HG03108 (cell line): ENCODE data around the gene USP46.

ENCODE experiments used
- ATAC-seq: cut with Tn5 transposase; IDR thresholded peaks from one replicate; pipeline ENCODE4 v1.9.1; 2021; ENCODE audit warnings: moderate library complexity; ENCODE audit not compliant: unreplicated experiment

Gene USP46

DNA sequence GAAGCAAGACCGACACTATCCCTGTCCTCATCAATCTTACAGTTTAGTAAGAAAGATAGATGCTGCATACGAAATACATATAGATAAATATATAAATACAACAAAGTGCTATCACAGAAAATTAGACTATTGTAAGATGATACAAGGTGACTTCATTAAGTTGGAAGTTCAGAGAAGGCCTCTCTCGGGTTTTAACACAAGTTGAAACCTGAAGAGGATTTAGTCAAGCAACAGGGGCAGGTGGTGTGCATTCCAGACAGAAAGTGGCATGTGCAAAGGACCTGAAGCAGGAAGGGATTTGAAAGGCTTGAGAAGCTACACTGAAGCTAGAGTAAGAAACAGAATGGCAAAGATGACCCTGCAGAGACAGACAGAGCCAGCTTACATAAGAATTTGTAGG, 36.5 kb downstream of the USP46 start:
- no peak for ATAC-seq

GRCh38 chr4:52621567-52621966, 37.5 kb downstream of the USP46 start:
- ATAC-seq, result no peak

DNA sequence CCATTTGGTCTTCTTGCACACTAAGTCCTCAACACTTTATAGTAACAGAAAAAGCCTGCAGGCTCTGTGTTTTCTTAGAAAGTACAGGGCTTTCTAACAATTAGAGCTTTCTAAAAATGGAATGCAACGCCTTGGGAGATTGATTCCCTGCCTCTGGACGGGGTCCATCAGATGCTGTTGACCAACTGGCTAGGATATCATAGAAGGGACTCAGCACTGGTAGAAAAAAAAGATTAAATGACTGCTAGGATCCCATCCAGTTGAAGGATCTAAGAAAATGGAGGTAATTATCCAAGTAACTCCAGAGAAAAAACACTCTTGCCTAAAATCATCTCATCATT, 39.5 kb downstream of the USP46 start:
- no peak for ATAC-seq

DNA sequence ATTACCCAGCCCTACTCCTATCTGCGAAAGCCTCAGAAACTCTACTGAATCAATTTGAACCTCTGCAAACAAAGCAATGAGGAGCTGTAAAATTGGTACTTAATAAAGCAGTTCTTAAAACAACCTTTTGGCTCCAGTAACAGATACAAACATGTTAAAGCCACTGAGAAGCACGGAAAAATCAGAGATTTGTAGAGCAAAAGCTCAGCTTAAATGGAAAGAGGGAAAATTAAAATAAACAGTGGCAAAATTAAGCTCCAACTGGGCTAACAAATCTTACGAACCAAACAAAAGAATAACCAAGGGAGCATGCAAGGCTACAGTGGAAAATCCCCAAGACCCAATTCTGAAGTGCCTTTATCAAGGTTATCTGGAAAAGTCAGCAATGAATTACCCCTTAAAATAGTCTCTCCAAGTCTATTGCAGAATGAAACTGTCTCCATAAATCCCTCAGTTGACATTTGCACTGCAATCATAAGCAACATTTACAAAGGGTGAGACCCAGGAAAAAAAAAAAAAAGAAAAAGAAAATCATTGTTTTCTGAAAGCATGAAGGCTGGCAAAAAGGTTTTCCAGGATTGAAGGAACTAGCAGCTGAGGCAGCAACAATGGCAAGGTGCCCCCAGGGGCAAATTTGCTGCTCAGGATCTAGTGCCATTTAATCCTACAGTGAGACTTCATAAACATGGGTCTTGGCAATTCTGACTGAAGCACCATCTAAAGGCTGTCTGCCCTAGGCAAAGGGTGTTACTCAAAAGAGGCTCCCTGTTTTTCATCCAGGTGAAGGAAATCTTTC, 40.1 kb downstream of the USP46 start:
- no peak for ATAC-seq

GRCh38 chr4:52617336-52618020, 41.6 kb downstream of the USP46 start:
- ATAC-seq, result no peak

GRCh38 chr4:52614241-52614640, 44.9 kb downstream of the USP46 start:
- no peak for ATAC-seq

DNA sequence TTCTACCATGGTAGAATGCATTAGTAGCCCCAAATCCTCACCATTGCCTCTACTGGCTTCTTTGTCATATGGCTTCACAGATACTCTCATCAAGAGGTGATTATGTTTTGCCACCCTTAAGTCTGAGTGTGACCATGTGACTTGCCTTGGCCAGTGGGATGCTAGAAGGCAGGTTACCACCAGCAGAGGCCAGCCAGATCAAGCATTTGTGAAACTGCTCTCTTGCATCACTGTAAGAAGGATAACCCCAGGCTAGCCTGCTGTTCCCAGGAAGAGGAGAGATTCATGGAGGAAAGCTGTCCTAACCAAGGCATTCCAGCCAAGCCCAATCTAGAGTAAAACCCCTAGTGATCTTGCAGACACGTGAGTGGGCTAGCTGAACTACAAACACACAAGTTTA, 46.8 kb downstream of the USP46 start:
- no peak for ATAC-seq

DNA sequence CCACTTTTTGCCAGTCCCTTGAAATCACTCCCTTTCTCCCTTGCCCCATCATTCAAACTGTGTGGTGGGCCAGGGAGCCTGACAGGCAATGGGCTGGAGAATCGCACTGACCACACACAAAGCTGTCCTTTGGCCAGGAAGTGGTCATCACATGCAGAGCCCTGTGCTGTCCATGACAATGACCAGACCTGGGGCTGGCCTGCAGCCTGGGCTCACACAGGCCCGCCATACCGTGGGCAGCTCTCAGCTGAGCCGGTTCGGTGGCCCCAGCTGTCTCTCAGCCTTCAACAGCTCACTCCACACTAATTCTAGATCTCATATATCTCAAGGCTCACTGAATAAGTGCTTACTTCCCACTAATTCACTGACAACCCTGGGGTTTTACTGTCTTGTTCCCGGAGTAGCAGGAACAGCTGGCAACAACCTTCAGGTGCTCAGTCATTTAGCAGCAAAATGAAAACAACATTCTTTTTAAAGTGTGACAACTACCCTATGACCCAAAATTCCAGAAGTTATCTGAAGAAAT, 48.0 kb downstream of the USP46 start:
- no peak for ATAC-seq

GRCh38 chr4:52606726-52607125, 52.4 kb downstream of the USP46 start:
- ATAC-seq, result no peak

GRCh38 chr4:52606040-52606439, 53.1 kb downstream of the USP46 start:
- ATAC-seq, result no peak

- ATAC-seq, result no peak
Observed at GRCh38 chr4:52604215-52604614, 54.9 kb downstream of the USP46 start.

- no peak for ATAC-seq
Observed at GRCh38 chr4:52600275-52600674, 58.8 kb downstream of the USP46 start.

DNA sequence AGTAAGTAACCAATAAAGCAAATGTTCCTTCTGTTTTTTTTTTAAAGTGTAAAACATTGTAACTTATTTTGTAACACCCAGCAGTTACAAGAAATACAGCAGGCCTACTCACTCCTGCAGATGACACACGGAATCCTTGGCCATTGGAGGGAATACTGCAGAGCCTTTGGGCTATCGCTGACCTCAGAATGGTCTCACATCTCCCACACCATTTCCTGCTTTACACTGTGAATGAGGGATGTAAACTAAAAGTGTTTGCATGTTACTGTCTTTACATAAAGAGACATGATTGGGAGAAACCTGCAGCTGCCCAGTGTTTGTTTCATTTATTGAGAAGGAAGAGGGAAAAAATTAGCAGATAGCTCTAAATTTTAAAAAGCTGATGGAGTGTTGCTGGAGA, 64.1 kb downstream of the USP46 start:
- ATAC-seq, result no peak

GRCh38 chr4:52592287-52592686, 66.8 kb downstream of the USP46 start:
- no peak for ATAC-seq

DNA sequence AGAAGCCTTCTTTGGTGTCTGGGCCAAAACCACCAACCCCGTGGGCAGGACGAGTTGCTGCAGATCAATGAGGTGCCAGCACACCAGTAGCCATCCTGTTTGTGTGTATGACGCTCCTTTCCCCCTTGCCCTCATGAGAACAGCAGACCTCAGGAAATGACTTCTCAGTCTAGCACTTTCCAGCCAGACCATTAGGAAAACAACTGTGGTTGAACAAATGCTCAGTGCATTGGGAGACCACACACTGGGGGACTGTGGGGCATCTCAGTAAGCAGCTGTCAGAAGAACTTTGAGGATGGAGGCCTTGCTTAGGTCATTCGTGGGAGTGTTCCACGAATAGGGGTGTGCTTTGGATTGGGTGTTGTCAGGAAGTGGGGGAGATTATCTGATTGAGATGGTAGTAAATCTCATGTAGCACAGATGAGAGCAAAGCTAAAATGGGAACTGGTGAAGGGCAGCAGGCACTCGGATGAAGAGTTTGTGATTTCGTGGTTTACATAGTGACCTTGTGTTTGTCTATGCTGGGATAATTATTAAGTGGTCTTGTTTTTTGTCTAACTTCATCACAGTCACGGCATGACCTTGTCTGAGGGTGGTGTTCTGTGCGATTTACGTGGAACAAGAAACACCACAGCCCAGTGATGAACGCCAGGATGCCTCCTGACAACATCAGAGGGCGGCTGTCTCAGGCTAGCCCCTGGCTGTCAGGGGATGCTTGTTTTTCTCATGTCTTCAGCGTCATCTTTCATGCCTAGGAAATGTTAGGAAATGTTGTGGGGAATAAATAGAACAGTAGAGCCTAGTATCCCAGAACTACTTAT, 70.1 kb downstream of the USP46 start:
- ATAC-seq, result no peak

DNA sequence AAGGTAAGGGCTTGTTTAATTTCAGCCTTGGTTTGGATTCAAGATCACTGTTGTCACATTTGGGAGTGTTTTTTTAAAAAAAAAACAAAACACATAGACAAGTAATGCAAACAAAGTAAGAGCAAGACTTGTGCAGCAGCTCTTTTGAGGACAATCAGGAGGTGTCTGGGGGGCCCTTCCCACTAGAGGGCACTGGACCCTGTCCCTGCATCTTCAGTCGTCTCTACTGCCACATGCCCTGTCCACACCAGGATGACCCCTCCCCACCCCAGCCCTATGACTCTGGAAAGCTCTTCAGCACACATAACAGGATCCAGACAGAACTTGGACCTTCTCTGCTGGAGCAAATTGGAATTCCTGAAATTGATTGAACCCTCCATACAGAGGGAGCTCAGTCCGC, 71.0 kb downstream of the USP46 start:
- no peak for ATAC-seq

- ATAC-seq, result no peak
Observed at GRCh38 chr4:52586069-52586468, 73.0 kb downstream of the USP46 start.

DNA sequence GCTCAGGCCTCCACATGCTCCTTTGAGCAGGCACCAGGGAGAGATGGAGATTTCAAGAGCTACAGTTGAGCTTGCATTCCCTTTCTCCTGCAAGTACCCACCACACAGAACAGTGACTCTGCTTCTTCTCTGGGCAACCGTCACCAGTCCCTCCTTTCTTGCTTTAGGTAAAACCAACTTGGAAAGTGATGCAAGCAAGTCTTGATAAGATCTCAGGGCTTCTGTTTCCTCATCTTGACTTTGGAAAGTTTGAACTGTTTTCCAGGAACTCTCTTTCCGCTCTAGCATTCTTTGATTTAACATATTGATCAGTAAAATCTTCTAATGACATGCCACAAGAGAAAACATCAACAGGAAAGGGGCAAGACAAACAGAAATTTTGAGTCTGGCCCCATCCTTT, 73.7 kb downstream of the USP46 start:
- no peak for ATAC-seq

GRCh38 chr4:52579602-52580272, 79.4 kb downstream of the USP46 start:
- ATAC-seq, result no peak

DNA sequence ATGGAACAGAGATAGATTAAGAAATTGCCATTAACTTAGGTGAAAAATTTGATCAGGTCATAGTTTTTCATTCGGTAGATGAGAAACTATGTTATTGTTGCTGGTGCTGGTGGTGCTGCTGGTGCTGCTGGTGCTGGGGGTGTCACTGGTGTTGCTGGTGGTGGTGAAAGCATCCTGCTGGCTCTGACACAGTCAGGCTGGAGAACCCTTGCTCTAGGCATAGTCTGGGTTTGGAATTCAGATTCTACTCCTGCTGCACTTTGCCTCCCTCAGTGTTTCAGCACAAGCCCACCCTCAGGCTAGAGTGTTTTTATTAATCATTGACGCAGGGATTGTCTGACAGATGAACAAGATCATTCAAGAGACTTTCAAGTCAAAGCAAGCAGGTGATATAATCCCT, 80.2 kb downstream of the USP46 start:
- no peak for ATAC-seq

GRCh38 chr4:52577624-52577962, 81.5 kb downstream of the USP46 start:
- no peak for ATAC-seq
